A375 (cell line): ENCODE measurements around the gene OR5B12. TPM values are rescaled to one million over a fixed set of nuclear protein-coding genes. Genes with fewer than 3 reads are reported as not detected.

Experiments used
- total RNA-seq: library from RNA; depleted of rRNA; stranded (reverse); fragments of >200 nt; shearing (Covaris generic); gene quantifications from 2 replicates; pipeline ENCODE4 v1.2.3, GENCODE V29; 2014; rRNA removed

The OR5B12 gene
- total RNA-seq: not detected in 2 replicates

GRCh38 chr11:58442136-58442535, at the start of gene OR5B12:
TSS of gene OR5B12 (minus strand) at chr11:58442236. CDS start at chr11:58440151, 2,085 bp downstream.

GRCh38 chr11:58428021-58428420, 14.0 kb downstream of the OR5B12 start, which contains the start of gene OR5B2:
TSS of gene OR5B2 (minus strand) at chr11:58428121. CDS start at chr11:58423261, 4,860 bp downstream.

GRCh38 chr11:58406774-58407173, 35.3 kb downstream of the OR5B12 start, which contains the start of gene OR5B3:
TSS of gene OR5B3 (minus strand) at chr11:58406874. CDS start at chr11:58403409, 3,465 bp downstream.

Other genes starting within 250 kb of the OR5B12 start
- not detected in 2 replicates for gene OR1S2, start 238.1 kb downstream of the OR5B12 start, total RNA-seq
- gene OR1S1, start 229.5 kb downstream of the OR5B12 start, total RNA-seq: not detected in 2 replicates
- gene OR10Q1, start 213.3 kb downstream of the OR5B12 start, total RNA-seq: not detected in 2 replicates
- gene OR10W1, start 174.0 kb downstream of the OR5B12 start, total RNA-seq: not detected in 2 replicates
- gene OR5B17, start 83.2 kb downstream of the OR5B12 start, total RNA-seq: not detected in 2 replicates
- gene OR5B3, start 35.4 kb downstream of the OR5B12 start, total RNA-seq: not detected in 2 replicates
- gene OR5B2, start 14.1 kb downstream of the OR5B12 start, total RNA-seq: not detected in 2 replicates
- not detected in 2 replicates for gene OR5B21, start 65.9 kb upstream of the OR5B12 start, total RNA-seq
- 13.1 and 19.8 TPM in 2 replicates for gene LPXN, start 133.6 kb upstream of the OR5B12 start, total RNA-seq
- 53.8 and 60.8 TPM in 2 replicates for gene ZFP91, start 136.8 kb upstream of the OR5B12 start, total RNA-seq
- 3.9 and 5.5 TPM in 2 replicates for gene CNTF, start 180.4 kb upstream of the OR5B12 start, total RNA-seq